Measurements from ENCODE around the gene KRT26. TPM values are rescaled to one million over a fixed set of nuclear protein-coding genes. Genes with fewer than 3 reads are reported as not detected.
"Not testable (repeated sequence)": the region's sequence is repeated elsewhere in the genome, so short reads cannot be mapped to it uniquely, and the experiment has no call there.

Gene KRT26
- polyA plus RNA-seq, 1 donor from 2014 or later, result not detected

DNA sequence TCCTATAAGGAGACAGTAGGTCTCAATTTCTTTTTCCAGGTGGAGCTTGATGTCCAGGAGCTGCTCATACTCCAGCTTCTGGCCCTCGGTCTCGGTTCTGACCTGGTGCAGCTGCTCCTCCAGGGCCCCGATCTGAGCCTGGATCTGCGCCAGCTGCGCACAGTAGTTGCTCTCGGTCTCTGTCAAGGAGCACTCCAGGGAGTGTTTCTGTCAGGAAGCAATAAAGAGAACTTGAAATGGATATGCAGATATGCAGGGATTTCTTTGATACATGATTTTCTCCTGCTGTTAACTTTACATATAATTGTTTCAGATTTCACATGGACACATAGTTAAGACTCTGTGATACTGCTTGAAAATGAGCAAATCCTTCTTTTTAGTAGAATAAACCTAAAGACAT is 21.6 kb downstream of the KRT26 start:
- no peak overlapping the region for H3K27ac ChIP-seq (ENCODE audit: low read length)
- no peak overlapping the region for H3K9ac ChIP-seq (ENCODE audit: low read length)
- H2AFZ ChIP-seq (ENCODE audit: low read depth, low read length), result no peak overlapping the region
- TF ChIP-seq REST (IDR thresholded peaks at IDR 0.05; ENCODE audit: borderline replicate concordance) (no peak), POLR2AphosphoS5 (IDR thresholded peaks at IDR 0.05) (no peak), SMC3 (conservative IDR thresholded peaks at IDR 0.05; ENCODE audit: poor library complexity) (no peak), EZH2 (IDR thresholded peaks at IDR 0.05; ENCODE audit: borderline replicate concordance, insufficient read depth, low read length, poor library complexity, severe bottlenecking) (no peak), CTCF (IDR thresholded peaks at IDR 0.05; ENCODE audit: poor library complexity, severe bottlenecking) (no peak), TAF1 (IDR thresholded peaks at IDR 0.05; ENCODE audit: low read depth) (no peak)
- no peaks in the 10 kb centered on the region for H3K9me2 ChIP-seq (ENCODE audit: insufficient read depth, low read length)
- no peaks in the 10 kb centered on the region for H3K9me3 ChIP-seq (ENCODE audit: low read length)
- H3F3A ChIP-seq (ENCODE audit: insufficient read depth, low read length, poor library complexity, severe bottlenecking), result no peaks in the 10 kb centered on the region
- H3K27me3 ChIP-seq (ENCODE audit: insufficient read depth, low read depth, low read length), result no peaks in the 10 kb centered on the region
- H3K79me2 ChIP-seq (replicated peaks; ENCODE audit: insufficient read depth, low read length), result no peaks in the 10 kb centered on the region
- no peaks in the 10 kb centered on the region for H4K20me1 ChIP-seq (ENCODE audit: insufficient read depth)
- no peak overlapping the region for H3K4me2 ChIP-seq (ENCODE audit: low read length)
- no peaks in the 10 kb centered on the region for H3K36me3 ChIP-seq (ENCODE audit: insufficient read depth, low read length)
- H3K4me3 ChIP-seq (ENCODE audit: low read length), result no peak overlapping the region

DNA sequence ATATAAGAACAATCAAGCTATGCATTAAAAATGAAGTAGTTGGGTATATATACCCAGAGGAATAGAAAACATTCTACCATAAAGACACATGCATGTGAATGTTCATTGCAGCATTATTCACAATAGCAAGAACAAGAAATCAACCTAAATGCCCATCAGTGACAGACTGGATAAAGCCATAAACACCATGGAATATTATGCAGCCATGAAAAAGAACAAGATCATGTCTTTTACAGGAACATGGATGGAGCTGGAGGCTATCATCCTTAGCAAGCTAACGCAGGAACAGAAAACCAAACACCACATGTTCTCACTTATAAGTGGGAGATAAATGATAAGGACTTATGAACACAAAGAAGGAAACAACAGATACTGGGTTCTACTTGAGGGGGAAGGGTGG is 23.3 kb downstream of the KRT26 start:
- not testable (repeated sequence) for H3K36me3 ChIP-seq (ENCODE audit: insufficient read depth, low read length); H3K79me2 ChIP-seq (replicated peaks; ENCODE audit: insufficient read depth, low read length); H3K27ac ChIP-seq (ENCODE audit: low read length); H2AFZ ChIP-seq (ENCODE audit: low read depth, low read length); H3K9me2 ChIP-seq (ENCODE audit: insufficient read depth, low read length); H3K9me3 ChIP-seq (ENCODE audit: low read length); H4K20me1 ChIP-seq (ENCODE audit: insufficient read depth); H3K4me2 ChIP-seq (ENCODE audit: low read length); H3K9ac ChIP-seq (ENCODE audit: low read length); H3F3A ChIP-seq (ENCODE audit: insufficient read depth, low read length, poor library complexity, severe bottlenecking); H3K4me3 ChIP-seq (ENCODE audit: low read length); H3K27me3 ChIP-seq (ENCODE audit: insufficient read depth, low read depth, low read length)

GRCh38 chr17:40738553-40738952 is 33.4 kb downstream of the KRT26 start:
- Histone ChIP-seq H3K79me2 (replicated peaks; ENCODE audit: insufficient read depth, low read length) (no peaks in the 10 kb centered on the region), H3F3A (ENCODE audit: insufficient read depth, low read length, poor library complexity, severe bottlenecking) (no peaks in the 10 kb centered on the region), H3K36me3 (ENCODE audit: insufficient read depth, low read length) (no peaks in the 10 kb centered on the region), H3K4me3 (ENCODE audit: low read length) (no peak overlapping the region), H2AFZ (ENCODE audit: low read depth, low read length) (no peak overlapping the region), H3K9me2 (ENCODE audit: insufficient read depth, low read length) (no peaks in the 10 kb centered on the region), H4K20me1 (ENCODE audit: insufficient read depth) (no peaks in the 10 kb centered on the region), H3K9ac (ENCODE audit: low read length) (no peak overlapping the region), H3K27me3 (ENCODE audit: insufficient read depth, low read depth, low read length) (no peaks in the 10 kb centered on the region), H3K27ac (ENCODE audit: low read length) (no peak overlapping the region), H3K9me3 (ENCODE audit: low read length) (peaks cover 6% of the 10 kb centered on the region), H3K4me2 (ENCODE audit: low read length) (no peak overlapping the region)
- TF ChIP-seq EZH2 (IDR thresholded peaks at IDR 0.05; ENCODE audit: borderline replicate concordance, insufficient read depth, low read length, poor library complexity, severe bottlenecking), result no peak
- TF ChIP-seq MXI1 (conservative IDR thresholded peaks at IDR 0.05; ENCODE audit: poor library complexity, severe bottlenecking), result no peak
- no peak for TF ChIP-seq REST (IDR thresholded peaks at IDR 0.05; ENCODE audit: borderline replicate concordance)
- TF ChIP-seq RAD21 (conservative IDR thresholded peaks at IDR 0.05), result no peak
- TF ChIP-seq CTCF (IDR thresholded peaks at IDR 0.05; ENCODE audit: poor library complexity, severe bottlenecking), result no peak
